ENCODE measurements around the gene TMEM250.

TMEM250 gene

GRCh38 chr9:136096505-136097001, 22.1 kb downstream of the TMEM250 start:
- no peak overlapping the region for H3K4me3 ChIP-seq (ENCODE audit: low read depth, low read length)

GRCh38 chr9:136095070-136096058, 23.3 kb downstream of the TMEM250 start, which contains the start of gene NACC2:
NACC2 (minus strand) TSS chr9:136095289; CDS start chr9:136050521, 44,768 bp downstream.
- peak within 1 kb of the TSS; percentile 45 for H3K4me3 ChIP-seq (ENCODE audit: low read depth, low read length)

- peak overlapping the region; percentile 45 for H3K4me3 ChIP-seq (ENCODE audit: low read depth, low read length)
Measured at GRCh38 chr9:136093995-136094881, 24.4 kb downstream of the TMEM250 start.

GRCh38 chr9:136093346-136093986, 25.2 kb downstream of the TMEM250 start:
- no peak overlapping the region for H3K4me3 ChIP-seq (ENCODE audit: low read depth, low read length)

- no peak overlapping the region for H3K4me3 ChIP-seq (ENCODE audit: low read depth, low read length)
Measured at GRCh38 chr9:136092741-136093140, 25.9 kb downstream of the TMEM250 start.

GRCh38 chr9:136092353-136092650, 26.4 kb downstream of the TMEM250 start:
- no peak overlapping the region for H3K4me3 ChIP-seq (ENCODE audit: low read depth, low read length)

- H3K4me3 ChIP-seq (ENCODE audit: low read depth, low read length) = no peak overlapping the region
Measured at GRCh38 chr9:136091582-136092352, 26.9 kb downstream of the TMEM250 start.

GRCh38 chr9:136090768-136091581, 27.7 kb downstream of the TMEM250 start:
- no peak overlapping the region for H3K4me3 ChIP-seq (ENCODE audit: low read depth, low read length)

GRCh38 chr9:136090056-136090735, 28.5 kb downstream of the TMEM250 start:
- no peak overlapping the region for H3K4me3 ChIP-seq (ENCODE audit: low read depth, low read length)

- H3K4me3 ChIP-seq (ENCODE audit: low read depth, low read length) = no peak overlapping the region
Measured at GRCh38 chr9:136089697-136090045, 29.0 kb downstream of the TMEM250 start.

- H3K4me3 ChIP-seq (ENCODE audit: low read depth, low read length) = no peak overlapping the region
Measured at GRCh38 chr9:136088939-136089696, 29.6 kb downstream of the TMEM250 start.

- no peak overlapping the region for H3K4me3 ChIP-seq (ENCODE audit: low read depth, low read length)
Measured at GRCh38 chr9:136088481-136088938, 30.2 kb downstream of the TMEM250 start.

- no peak overlapping the region for H3K4me3 ChIP-seq (ENCODE audit: low read depth, low read length)
Measured at GRCh38 chr9:136087741-136088480, 30.8 kb downstream of the TMEM250 start.

GRCh38 chr9:136086951-136087740, 31.5 kb downstream of the TMEM250 start:
- H3K4me3 ChIP-seq (ENCODE audit: low read depth, low read length) = no peak overlapping the region

- no peak overlapping the region for H3K4me3 ChIP-seq (ENCODE audit: low read depth, low read length)
Measured at GRCh38 chr9:136086213-136086881, 32.3 kb downstream of the TMEM250 start.

GRCh38 chr9:136085815-136086212, 32.9 kb downstream of the TMEM250 start:
- no peak overlapping the region for H3K4me3 ChIP-seq (ENCODE audit: low read depth, low read length)
